K562 (cell line): ENCODE measurements around the gene ACADSB. TPM values are rescaled to one million over a fixed set of nuclear protein-coding genes. Genes with fewer than 3 reads are reported as not detected.
A peak's percentile ranks its signal among the peaks of the same experiment; 100 is the strongest.

Experiments
- CBFA2T3 ChIP-seq: fragments of 450-650 bp; IDR thresholded peaks from 2 replicates; pipeline ENCODE4 v1.6.1; 2017
- CHD4 ChIP-seq: fragments of 200-600 bp; sonication (generic); IDR thresholded peaks from 3 replicates; pipeline ENCODE4 v1.6.1; 2012; ENCODE audit warnings: low read depth, mild to moderate bottlenecking, mixed read lengths, low read length, inconsistent platforms; ENCODE audit not compliant: insufficient read depth, insufficient replicate concordance, poor library complexity, severe bottlenecking
- ELF1 ChIP-seq: fragments of 200-800 bp; sonication (Bioruptor generic); IDR thresholded peaks from 2 replicates; pipeline ENCODE4 v1.6.1; 2016; ENCODE audit warnings: missing genetic modification characterization, missing compliant biosample characterization
- FIP1L1 ChIP-seq: fragments of 200-400 bp; formaldehyde crosslinking; IDR thresholded peaks from 2 replicates; pipeline ENCODE4 v1.6.1; 2018; ENCODE audit warnings: mild to moderate bottlenecking, low read depth, low read length; ENCODE audit not compliant: poor library complexity, severe bottlenecking
- KLF16 ChIP-seq: IDR thresholded peaks from 2 replicates; pipeline ENCODE4 v1.6.1; 2016; ENCODE audit warnings: antibody characterized with exemption
- MTA1 ChIP-seq: fragments of 450-650 bp; IDR thresholded peaks from 2 replicates; pipeline ENCODE4 v1.6.1; 2017; ENCODE audit warnings: borderline replicate concordance
- MTF1 ChIP-seq: fragments of 250-450 bp; sonication (Bioruptor Pico); IDR thresholded peaks from 2 replicates; pipeline ENCODE4 v1.9.0; 2021; ENCODE audit warnings: moderate library complexity, mild to moderate bottlenecking, inconsistent platforms, borderline replicate concordance
- NEUROD1 ChIP-seq: fragments of 150-350 bp; IDR thresholded peaks from 2 replicates; pipeline ENCODE4 v1.6.1; 2014; ENCODE audit warnings: borderline replicate concordance, low read length, low read depth; ENCODE audit not compliant: partially characterized antibody
- PATZ1 ChIP-seq: fragments of 250-450 bp; sonication (Bioruptor Pico); IDR thresholded peaks from 2 replicates; pipeline ENCODE4 v1.5.0; 2020; ENCODE audit warnings: mild to moderate bottlenecking, borderline replicate concordance
- SMAD1 ChIP-seq: fragments of 150-350 bp; IDR thresholded peaks from 2 replicates; pipeline ENCODE4 v1.6.1; 2014; ENCODE audit warnings: low read length, low read depth; ENCODE audit not compliant: partially characterized antibody
- SRF ChIP-seq, 2 experiments: fragments of 250-450, 450-650 bp in 1 of 2; sonication (Bioruptor Pico) in 1 of 2; sonication (generic) in 1 of 2; formaldehyde crosslinking; IDR thresholded peaks; 2 replicates each; pipeline versions ENCODE4 v1.5.0 to v1.5.1; 2020 to 2022; ENCODE audit warnings: mild to moderate bottlenecking in 1 of 2, missing genetic modification reagents in 1 of 2
- TGIF2 ChIP-seq: sonication (generic); formaldehyde crosslinking; IDR thresholded peaks from 2 replicates; pipeline ENCODE4 v1.8.1; 2022; ENCODE audit warnings: mild to moderate bottlenecking, missing genetic modification reagents, moderate library complexity
- TRIM24 ChIP-seq, 2 experiments: fragments of 450-650 bp; IDR thresholded peaks; 2 replicates each; pipeline ENCODE4 v1.6.1; 2016
- YY1 ChIP-seq, 3 experiments: IDR thresholded peaks; 2 replicates each; pipeline ENCODE4 v1.6.1; 2011; ENCODE audit warnings: low read length in 2 of 3, mild to moderate bottlenecking in 2 of 3, moderate library complexity in 2 of 3, borderline replicate concordance in 1 of 3, control low read depth in 1 of 3, low read depth in 1 of 3; ENCODE audit not compliant: insufficient read depth in 3 of 3, insufficient replicate concordance in 2 of 3, control insufficient read depth in 1 of 3, insufficient read length in 1 of 3; ENCODE audit errors: extremely low read depth in 1 of 3
- ZBED1 ChIP-seq: IDR thresholded peaks from 2 replicates; pipeline ENCODE4 v1.6.1; 2014
- ZBTB43 ChIP-seq: sonication (generic); formaldehyde crosslinking; IDR thresholded peaks from 2 replicates; pipeline ENCODE4 v1.8.0; 2023; ENCODE audit warnings: mild to moderate bottlenecking, missing genetic modification reagents
- polyA plus RNA-seq, 8 experiments: library from polyadenylated mRNA; depleted of rRNA in 4 of 8; stranded (reverse) in 5 of 8; unstranded in 3 of 8; fragments of >200 nt; fragmentation: Nextera tagmentation in 2 of 8; fragmentation: Illumina TruSeq in 1 of 8; extraction: Ambion mirVana in 2 of 8; extraction: Trizol in 1 of 8; gene quantifications; 2 replicates each; pipeline versions ENCODE4 v1.2.1 to v1.2.3, GENCODE V29; 2011 to 2014; ENCODE audit warnings: inconsistent platforms in 1 of 8, missing spikeins in 1 of 8
- total RNA-seq, 7 experiments: library from RNA; depleted of rRNA in 6 of 7; stranded (reverse); fragments of >200 nt in 6 of 7; fragmentation: Illumina TruSeq in 2 of 7; extraction: Trizol in 2 of 7; gene quantifications; 2 replicates each; pipeline versions ENCODE4 v1.2.1 to v1.2.3, GENCODE V29; 2011 to 2021; ENCODE audit warnings: low replicate concordance in 1 of 7
- TF ChIP-seq, protein P1 (sequence below): sonication (generic); formaldehyde crosslinking; IDR thresholded peaks from 2 replicates; pipeline ENCODE4 v1.8.1; 2023; ENCODE audit warnings: mild to moderate bottlenecking, missing genetic modification reagents
- TF ChIP-seq, protein P2 (sequence below): fragments of 250-450 bp; sonication (Bioruptor Pico); IDR thresholded peaks from 2 replicates; pipeline ENCODE4 v1.5.1; 2021; ENCODE audit warnings: mild to moderate bottlenecking

ACADSB gene
- total and polyA plus RNA-seq, 9 of the 15 experiments (the other 6 are each of a cell fraction or from before 2014, with no cell fraction given): 2.9 to 9.1 (median 5.8) TPM

- TF ChIP-seq, protein P1, sequence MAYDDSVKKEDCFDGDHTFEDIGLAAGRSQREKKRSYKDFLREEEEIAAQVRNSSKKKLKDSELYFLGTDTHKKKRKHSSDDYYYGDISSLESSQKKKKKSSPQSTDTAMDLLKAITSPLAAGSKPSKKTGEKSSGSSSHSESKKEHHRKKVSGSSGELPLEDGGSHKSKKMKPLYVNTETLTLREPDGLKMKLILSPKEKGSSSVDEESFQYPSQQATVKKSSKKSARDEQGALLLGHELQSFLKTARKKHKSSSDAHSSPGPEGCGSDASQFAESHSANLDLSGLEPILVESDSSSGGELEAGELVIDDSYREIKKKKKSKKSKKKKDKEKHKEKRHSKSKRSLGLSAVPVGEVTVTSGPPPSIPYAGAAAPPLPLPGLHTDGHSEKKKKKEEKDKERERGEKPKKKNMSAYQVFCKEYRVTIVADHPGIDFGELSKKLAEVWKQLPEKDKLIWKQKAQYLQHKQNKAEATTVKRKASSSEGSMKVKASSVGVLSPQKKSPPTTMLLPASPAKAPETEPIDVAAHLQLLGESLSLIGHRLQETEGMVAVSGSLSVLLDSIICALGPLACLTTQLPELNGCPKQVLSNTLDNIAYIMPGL (CRISPR knock-in tag): no peak
- TF ChIP-seq TRIM24 (IDR thresholded peaks at IDR 0.05): no peak
- TF ChIP-seq FIP1L1: no peak
- no peak for TF ChIP-seq KLF16
- TF ChIP-seq SMAD1: no peak
- TF ChIP-seq, protein P2, sequence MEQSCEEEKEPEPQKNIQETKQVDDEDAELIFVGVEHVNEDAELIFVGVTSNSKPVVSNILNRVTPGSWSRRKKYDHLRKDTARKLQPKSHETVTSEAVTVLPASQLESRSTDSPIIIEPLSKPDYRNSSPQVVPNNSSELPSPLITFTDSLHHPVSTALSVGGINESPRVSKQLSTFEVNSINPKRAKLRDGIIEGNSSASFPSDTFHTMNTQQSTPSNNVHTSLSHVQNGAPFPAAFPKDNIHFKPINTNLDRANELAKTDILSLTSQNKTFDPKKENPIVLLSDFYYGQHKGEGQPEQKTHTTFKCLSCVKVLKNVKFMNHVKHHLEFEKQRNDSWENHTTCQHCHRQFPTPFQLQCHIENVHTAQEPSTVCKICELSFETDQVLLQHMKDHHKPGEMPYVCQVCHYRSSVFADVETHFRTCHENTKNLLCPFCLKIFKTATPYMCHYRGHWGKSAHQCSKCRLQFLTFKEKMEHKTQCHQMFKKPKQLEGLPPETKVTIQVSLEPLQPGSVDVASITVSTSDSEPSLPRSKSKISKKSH (CRISPR knock-in tag): no peak
- TF ChIP-seq SRF (CRISPR knock-in tag; IDR thresholded peaks at IDR 0.05): no peak
- TF ChIP-seq PATZ1 (CRISPR knock-in tag): no peak
- no peak for TF ChIP-seq CHD4
- TF ChIP-seq NEUROD1: no peak
- TF ChIP-seq YY1 (IDR thresholded peaks at IDR 0.05; ENCODE audit: borderline replicate concordance in 1 of 3, control insufficient read depth in 1 of 3, extremely low read depth in 1 of 3, insufficient read depth in 3 of 3, insufficient read length in 1 of 3, insufficient replicate concordance in 2 of 3, low read depth in 1 of 3, low read length in 2 of 3): no peak
- TF ChIP-seq MTA1: no peak
- TF ChIP-seq ZBED1: no peak
- no peak for TF ChIP-seq MTF1 (CRISPR knock-in tag)
- no peak for TF ChIP-seq ZBTB43
- no peak for TF ChIP-seq ELF1
- TF ChIP-seq CBFA2T3: peak; percentile 43; the same call in 1 of the 2 replicates
- TF ChIP-seq TGIF2: no peak
Observed at GRCh38 chr10:123007558-123008354, 1.1 kb upstream of the ACADSB start (continued).
